ENCODE measurements around the gene CAMK2G.
"Not testable (repeated sequence)": the region's sequence is repeated elsewhere in the genome, so short reads cannot be mapped to it uniquely, and the experiment has no call there.

- not testable (repeated sequence) for TF ChIP-seq CTCF (IDR thresholded peaks at IDR 0.05); POLR2A (IDR thresholded peaks at IDR 0.05); POLR2AphosphoS5 (IDR thresholded peaks at IDR 0.05; ENCODE audit: insufficient read depth in 1 of 2, low read depth in 1 of 2)
These were observed 45.1 kb upstream of the CAMK2G start for GRCh38 chr10:73919481-73919880.

All from vagina (tissue), 2 donors.